ENCODE measurements around the gene APLF. TPM values are rescaled to one million over a fixed set of nuclear protein-coding genes. Genes with fewer than 3 reads are reported as not detected.
A peak's percentile ranks its signal among the peaks of the same experiment; 100 is the strongest.

APLF gene
- total and polyA plus RNA-seq, 2 of the 8 experiments (the other 6 are each of a cell fraction or from before 2014, with no cell fraction given), result 4.4 to 7.3 TPM

DNA sequence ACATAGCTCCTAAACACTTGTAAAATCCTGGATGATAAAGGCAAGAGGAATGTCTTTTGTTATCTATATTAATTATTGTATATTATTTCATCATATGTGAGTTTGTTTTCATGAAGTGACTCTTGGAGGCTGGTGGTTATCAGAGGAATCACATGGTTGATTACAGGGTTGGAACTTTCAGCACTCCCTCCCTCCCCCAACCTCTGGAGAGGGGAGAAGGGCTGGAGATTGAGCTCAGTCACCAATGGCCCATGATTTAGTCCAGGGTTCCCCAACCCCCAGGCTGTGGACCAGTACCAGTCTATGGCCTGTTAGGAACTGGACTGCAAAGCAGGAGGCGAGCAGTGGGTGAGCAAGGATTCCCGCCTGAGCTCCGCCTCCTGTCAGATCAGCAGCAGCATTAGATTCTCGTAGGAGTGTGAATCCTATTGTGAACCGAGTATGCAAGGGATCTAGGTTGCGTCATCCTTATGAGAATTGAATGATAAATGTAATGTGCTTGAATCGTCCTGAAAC is 38.0 kb upstream of the APLF start:
- H3K79me1 ChIP-seq (ENCODE audit: low read depth, low read length), result no peaks in the 10 kb centered on the region
- no peak overlapping the region for H3K4ac ChIP-seq (replicated peaks; ENCODE audit: insufficient read length, low read depth, low read length)
- H2BK120ac ChIP-seq (replicated peaks; ENCODE audit: low read depth, low read length), result no peak overlapping the region
- 77% methylated on average over 7 of the region's 7 CpGs; no CpG with 5 or more reads in 1 of the 2 experiments for WGBS, 2 experiments (ENCODE audit: extremely low coverage in 1 of 2, insufficient coverage in 1 of 2, insufficient read length in 1 of 2, insufficient replicate concordance in 2 of 2, low coverage in 1 of 2, low lambda C conversion rate in 2 of 2, missing lambda C conversion rate in 1 of 2)
- no peaks in the 10 kb centered on the region for H3K79me2 ChIP-seq (ENCODE audit: control insufficient read depth in 1 of 2, insufficient read depth in 2 of 2, low read length in 2 of 2)
- no peak overlapping the region for H3K27ac ChIP-seq (ENCODE audit: low read depth, low read length)
- no peaks in the 10 kb centered on the region for H3K4me1 ChIP-seq (replicated peaks in 1 of 4; ENCODE audit: control insufficient read depth in 3 of 4, insufficient read depth in 4 of 4, low read length in 3 of 4)
- no peak overlapping the region for H4K8ac ChIP-seq (ENCODE audit: extremely low read depth, insufficient read depth, low read length)
- H4K91ac ChIP-seq (replicated peaks; ENCODE audit: insufficient read length, low read length), result no peak overlapping the region
- H3K36me3 ChIP-seq (ENCODE audit: control insufficient read depth in 2 of 4, insufficient read depth in 4 of 4, low read length in 3 of 4), result no peaks in the 10 kb centered on the region
- H3K14ac ChIP-seq (ENCODE audit: insufficient read length), result no peak overlapping the region
- no peak overlapping the region for H3K23ac ChIP-seq (ENCODE audit: insufficient read length)
- H3K23me2 ChIP-seq (ENCODE audit: low read depth, low read length), result no peaks in the 10 kb centered on the region
- TF ChIP-seq HDAC2 (IDR thresholded peaks at IDR 0.05; ENCODE audit: borderline replicate concordance in 1 of 2, low read depth in 2 of 2, low read length in 2 of 2) (no peak), SAP30 (IDR thresholded peaks at IDR 0.05; ENCODE audit: insufficient read depth, insufficient replicate concordance, low read length) (no peak), CTBP2 (IDR thresholded peaks at IDR 0.05; ENCODE audit: borderline replicate concordance, insufficient read depth, insufficient read length, low read length) (no peak), CEBPB (IDR thresholded peaks at IDR 0.05; ENCODE audit: low read depth, low read length) (0 out of 2 replicates have a peak, but pooled peaks have one; percentile 62), TBP (IDR thresholded peaks at IDR 0.05; ENCODE audit: low read depth, low read length) (no peak)
- TF ChIP-seq, protein P1, sequence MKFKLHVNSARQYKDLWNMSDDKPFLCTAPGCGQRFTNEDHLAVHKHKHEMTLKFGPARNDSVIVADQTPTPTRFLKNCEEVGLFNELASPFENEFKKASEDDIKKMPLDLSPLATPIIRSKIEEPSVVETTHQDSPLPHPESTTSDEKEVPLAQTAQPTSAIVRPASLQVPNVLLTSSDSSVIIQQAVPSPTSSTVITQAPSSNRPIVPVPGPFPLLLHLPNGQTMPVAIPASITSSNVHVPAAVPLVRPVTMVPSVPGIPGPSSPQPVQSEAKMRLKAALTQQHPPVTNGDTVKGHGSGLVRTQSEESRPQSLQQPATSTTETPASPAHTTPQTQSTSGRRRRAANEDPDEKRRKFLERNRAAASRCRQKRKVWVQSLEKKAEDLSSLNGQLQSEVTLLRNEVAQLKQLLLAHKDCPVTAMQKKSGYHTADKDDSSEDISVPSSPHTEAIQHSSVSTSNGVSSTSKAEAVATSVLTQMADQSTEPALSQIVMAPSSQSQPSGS (IDR thresholded peaks at IDR 0.05; ENCODE audit: low read length), result no peak
- H3K18ac ChIP-seq (ENCODE audit: extremely low read depth, low read length), result no peak overlapping the region
- no peak overlapping the region for H2BK5ac ChIP-seq (ENCODE audit: low read depth, low read length)
- H3K27me3 ChIP-seq (replicated peaks in 1 of 4; ENCODE audit: control insufficient read depth in 3 of 4, extremely low read depth in 1 of 4, insufficient read depth in 3 of 4, low read length in 3 of 4), result no peaks in the 10 kb centered on the region
- FAIRE-seq, result no peak
- H3K4me3 ChIP-seq (ENCODE audit: extremely low read depth in 1 of 4, insufficient read depth in 2 of 4, low read depth in 3 of 4, low read length in 4 of 4), result no peak overlapping the region
- no peak overlapping the region for H4K5ac ChIP-seq (ENCODE audit: insufficient read length, low read depth, low read length)
- no peaks in the 10 kb centered on the region for H4K20me1 ChIP-seq (replicated peaks in 1 of 2; ENCODE audit: control insufficient read depth in 1 of 2, insufficient read depth in 2 of 2, low read length in 2 of 2)
- CTCF ChIA-PET (ENCODE audit: partially characterized antibody), result interaction anchor here (1.5 to 4.2 kb wide), 2 partner anchors 11 to 69 kb away, joined by 5 to 16 read pairs; no protein-coding TSS in a partner anchor
- H2BK20ac ChIP-seq (ENCODE audit: low read length), result no peak overlapping the region
- no peak for DNase-seq (ENCODE audit: low read depth in 1 of 2, low spot score in 2 of 2)
- H2BK15ac ChIP-seq (ENCODE audit: low read length), result no peak overlapping the region
- no peak overlapping the region for H2AK5ac ChIP-seq (ENCODE audit: low read depth, low read length)
- H2BK12ac ChIP-seq (ENCODE audit: low read depth, low read length), result no peak overlapping the region
- H3K4me2 ChIP-seq (ENCODE audit: insufficient read depth in 1 of 2, low read depth in 2 of 2, low read length in 2 of 2), result no peak overlapping the region
- 0 out of 2 replicates have a peak overlapping the region, but pooled peaks have one; percentile 84 for H2AFZ ChIP-seq (ENCODE audit: low read length)
- H3K9me3 ChIP-seq (ENCODE audit: insufficient read depth in 2 of 2, low read depth in 1 of 2, low read length in 1 of 2), result peaks cover 0 to 3% of the 10 kb centered on the region in 2 experiments; a peak in 1 of 4 replicates
- H3K9ac ChIP-seq (replicated peaks in 1 of 4; ENCODE audit: extremely low read depth in 1 of 4, low read depth in 3 of 4, low read length in 3 of 4), result no peak overlapping the region
- POLR2A ChIA-PET (ENCODE audit: partially characterized antibody), result no interaction called here
- no peak overlapping the region for H3K56ac ChIP-seq (replicated peaks; ENCODE audit: insufficient read length, low read depth, low read length)
